ENCODE results near the gene ZFYVE16.

ZFYVE16 gene

DNA sequence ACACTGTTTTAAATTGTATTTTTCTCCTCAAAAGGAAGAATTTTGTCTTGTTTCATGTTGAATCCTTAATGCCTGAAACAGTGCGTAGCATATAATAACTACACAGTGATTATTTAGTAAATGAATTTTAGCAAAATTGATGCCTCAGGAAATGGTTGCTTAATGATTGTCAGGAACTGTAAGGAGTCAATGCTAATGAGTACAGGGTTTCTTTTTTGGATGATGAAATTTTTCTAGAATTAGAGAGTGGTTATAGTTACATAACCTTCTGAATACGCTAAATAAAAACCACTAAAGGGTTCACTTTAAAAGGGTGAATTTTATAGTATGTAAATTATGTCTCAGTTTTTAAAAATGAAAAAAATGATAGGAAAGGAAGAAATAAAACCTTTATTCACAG lies 94.9 kb downstream of the ZFYVE16 start:
- Histone ChIP-seq H3K9me2 (replicated peaks; ENCODE audit: insufficient read depth, low read length) (no peaks in the 10 kb centered on the region), H3F3A (ENCODE audit: insufficient read depth, low read length) (no peaks in the 10 kb centered on the region), H3K79me2 (ENCODE audit: low read length) (no peaks in the 10 kb centered on the region), H3K4me3 (ENCODE audit: low read length) (no peak overlapping the region), H3K36me3 (replicated peaks; ENCODE audit: insufficient read depth, low read length) (no peaks in the 10 kb centered on the region), H3K4me2 (ENCODE audit: low read depth, low read length) (no peak overlapping the region), H3K27ac (ENCODE audit: low read length) (no peak overlapping the region), H4K20me1 (ENCODE audit: insufficient read depth, low read length) (no peaks in the 10 kb centered on the region), H3K27me3 (replicated peaks; ENCODE audit: insufficient read depth, low read length) (no peaks in the 10 kb centered on the region), H3K4me1 (ENCODE audit: low read length) (no peaks in the 10 kb centered on the region), H2AFZ (ENCODE audit: low read length) (no peak overlapping the region), H3K9ac (ENCODE audit: low read length) (no peak overlapping the region), H3K9me3 (replicated peaks; ENCODE audit: insufficient read depth, low read length) (no peaks in the 10 kb centered on the region)
- TF ChIP-seq, protein P1, sequence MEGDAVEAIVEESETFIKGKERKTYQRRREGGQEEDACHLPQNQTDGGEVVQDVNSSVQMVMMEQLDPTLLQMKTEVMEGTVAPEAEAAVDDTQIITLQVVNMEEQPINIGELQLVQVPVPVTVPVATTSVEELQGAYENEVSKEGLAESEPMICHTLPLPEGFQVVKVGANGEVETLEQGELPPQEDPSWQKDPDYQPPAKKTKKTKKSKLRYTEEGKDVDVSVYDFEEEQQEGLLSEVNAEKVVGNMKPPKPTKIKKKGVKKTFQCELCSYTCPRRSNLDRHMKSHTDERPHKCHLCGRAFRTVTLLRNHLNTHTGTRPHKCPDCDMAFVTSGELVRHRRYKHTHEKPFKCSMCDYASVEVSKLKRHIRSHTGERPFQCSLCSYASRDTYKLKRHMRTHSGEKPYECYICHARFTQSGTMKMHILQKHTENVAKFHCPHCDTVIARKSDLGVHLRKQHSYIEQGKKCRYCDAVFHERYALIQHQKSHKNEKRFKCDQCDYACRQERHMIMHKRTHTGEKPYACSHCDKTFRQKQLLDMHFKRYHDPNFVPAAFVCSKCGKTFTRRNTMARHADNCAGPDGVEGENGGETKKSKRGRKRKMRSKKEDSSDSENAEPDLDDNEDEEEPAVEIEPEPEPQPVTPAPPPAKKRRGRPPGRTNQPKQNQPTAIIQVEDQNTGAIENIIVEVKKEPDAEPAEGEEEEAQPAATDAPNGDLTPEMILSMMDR (IDR thresholded peaks at IDR 0.05; ENCODE audit: low read length), result no peak
- TF ChIP-seq EZH2 (optimal IDR thresholded peaks at IDR 0.05; ENCODE audit: low read depth, low read length) (no peak), EZH2phosphoT487 (IDR thresholded peaks at IDR 0.05; ENCODE audit: low read length) (no peak)
- DNase-seq, result no peak

DNA sequence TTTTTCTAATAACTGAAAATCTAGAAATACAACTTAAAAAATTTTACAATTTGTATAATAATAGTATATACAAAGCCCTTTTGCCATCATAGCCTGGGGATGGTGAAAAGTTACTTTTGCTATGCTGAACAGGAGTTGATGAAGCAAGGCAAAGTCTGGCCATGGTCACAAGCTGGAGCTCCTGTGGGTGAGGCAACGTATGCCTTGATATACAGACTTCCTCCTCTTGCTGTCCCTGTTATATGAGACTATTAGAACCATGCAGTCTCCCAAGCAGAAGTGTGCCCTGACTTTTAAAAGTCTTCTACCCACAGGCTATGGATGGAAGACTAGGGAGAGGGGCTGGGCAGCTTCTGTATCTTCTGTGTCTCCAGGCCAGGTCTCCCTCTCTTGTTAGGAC lies 95.8 kb downstream of the ZFYVE16 start:
- DNase-seq, result no peak
- Histone ChIP-seq H3K4me1 (ENCODE audit: low read length) (no peaks in the 10 kb centered on the region), H2AFZ (ENCODE audit: low read length) (no peak overlapping the region), H4K20me1 (ENCODE audit: insufficient read depth, low read length) (no peaks in the 10 kb centered on the region), H3K4me3 (ENCODE audit: low read length) (no peak overlapping the region), H3F3A (ENCODE audit: insufficient read depth, low read length) (no peaks in the 10 kb centered on the region), H3K36me3 (replicated peaks; ENCODE audit: insufficient read depth, low read length) (no peaks in the 10 kb centered on the region), H3K27ac (ENCODE audit: low read length) (no peak overlapping the region), H3K27me3 (replicated peaks; ENCODE audit: insufficient read depth, low read length) (no peaks in the 10 kb centered on the region), H3K4me2 (ENCODE audit: low read depth, low read length) (no peak overlapping the region), H3K9me3 (replicated peaks; ENCODE audit: insufficient read depth, low read length) (no peaks in the 10 kb centered on the region), H3K79me2 (ENCODE audit: low read length) (no peaks in the 10 kb centered on the region), H3K9ac (ENCODE audit: low read length) (no peak overlapping the region), H3K9me2 (replicated peaks; ENCODE audit: insufficient read depth, low read length) (no peaks in the 10 kb centered on the region)
- TF ChIP-seq EZH2 (optimal IDR thresholded peaks at IDR 0.05; ENCODE audit: low read depth, low read length) (no peak), EZH2phosphoT487 (IDR thresholded peaks at IDR 0.05; ENCODE audit: low read length) (no peak)
- TF ChIP-seq, protein P1 (IDR thresholded peaks at IDR 0.05; ENCODE audit: low read length), result no peak

DNA sequence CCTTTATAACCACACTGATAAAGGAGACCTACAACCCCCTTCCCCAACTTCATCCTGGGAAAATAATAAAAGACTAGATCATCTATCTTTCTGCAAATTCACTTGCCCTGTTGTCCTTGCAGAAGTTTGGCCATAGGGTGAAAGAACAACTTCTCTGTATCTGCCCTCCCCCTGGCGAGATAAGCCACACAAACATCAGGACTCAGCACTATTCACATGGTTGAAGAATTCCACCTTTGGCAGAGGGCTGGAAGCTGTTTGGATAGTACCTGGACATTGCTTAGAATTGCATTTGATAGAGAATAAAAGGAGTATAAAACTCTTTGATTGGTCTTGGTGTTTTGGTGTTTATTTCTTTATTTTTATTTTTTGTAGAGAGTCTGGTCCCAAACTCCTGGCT lies 97.0 kb downstream of the ZFYVE16 start:
- no peaks in the 10 kb centered on the region for H4K20me1 ChIP-seq (ENCODE audit: insufficient read depth, low read length)
- H3K4me2 ChIP-seq (ENCODE audit: low read depth, low read length), result no peak overlapping the region
- H3F3A ChIP-seq (ENCODE audit: insufficient read depth, low read length), result no peaks in the 10 kb centered on the region
- no peak for DNase-seq
- no peaks in the 10 kb centered on the region for H3K36me3 ChIP-seq (replicated peaks; ENCODE audit: insufficient read depth, low read length)
- H3K4me3 ChIP-seq (ENCODE audit: low read length), result no peak overlapping the region
- no peak overlapping the region for H3K27ac ChIP-seq (ENCODE audit: low read length)
- TF ChIP-seq, protein P1 (IDR thresholded peaks at IDR 0.05; ENCODE audit: low read length), result no peak
- TF ChIP-seq EZH2 (optimal IDR thresholded peaks at IDR 0.05; ENCODE audit: low read depth, low read length) (no peak), EZH2phosphoT487 (IDR thresholded peaks at IDR 0.05; ENCODE audit: low read length) (no peak)
- H3K9me3 ChIP-seq (replicated peaks; ENCODE audit: insufficient read depth, low read length), result no peaks in the 10 kb centered on the region
- no peaks in the 10 kb centered on the region for H3K27me3 ChIP-seq (replicated peaks; ENCODE audit: insufficient read depth, low read length)
- no peaks in the 10 kb centered on the region for H3K4me1 ChIP-seq (ENCODE audit: low read length)
- H2AFZ ChIP-seq (ENCODE audit: low read length), result no peak overlapping the region
- H3K9me2 ChIP-seq (replicated peaks; ENCODE audit: insufficient read depth, low read length), result no peaks in the 10 kb centered on the region
- no peaks in the 10 kb centered on the region for H3K79me2 ChIP-seq (ENCODE audit: low read length)
- no peak overlapping the region for H3K9ac ChIP-seq (ENCODE audit: low read length)

Measured in MM.1S (cell line).